Nephron (organoid): ENCODE measurements around the gene CYP2S1.

ENCODE experiments used
- H3K27ac Mint-ChIP-seq, 3 experiments: 2 replicates each; pipeline ENCODE4 v1.8.0; 2020; ENCODE audit warnings: mixed read lengths in 3 of 3, mild to moderate bottlenecking in 2 of 3, moderate library complexity in 1 of 3
- H3K27me3 Mint-ChIP-seq: 2 replicates; pipeline ENCODE4 v1.8.0; 2021; ENCODE audit warnings: low read depth, mild to moderate bottlenecking, moderate library complexity, mixed read lengths
- H3K36me3 Mint-ChIP-seq: 2 replicates; pipeline ENCODE4 v1.8.0; 2020; ENCODE audit warnings: low read depth, mixed read lengths
- H3K4me1 Mint-ChIP-seq: 2 replicates; pipeline ENCODE4 v1.8.0; 2020; ENCODE audit warnings: mixed read lengths
- H3K4me3 Mint-ChIP-seq, 3 experiments: 2 replicates each; pipeline ENCODE4 v1.8.0; 2020; ENCODE audit warnings: mild to moderate bottlenecking in 3 of 3, mixed read lengths in 3 of 3, moderate library complexity in 2 of 3
- H3K9me3 Mint-ChIP-seq: 2 replicates; pipeline ENCODE4 v1.8.0; 2020; ENCODE audit warnings: mixed read lengths
- CTCF ChIP-seq, 3 experiments: fragments of 200-600 bp; sonication (generic); IDR thresholded peaks; one replicate each; pipeline ENCODE4 v1.5.0; 2021; ENCODE audit warnings: antibody characterized with exemption in 3 of 3; ENCODE audit not compliant: unreplicated experiment in 3 of 3

CYP2S1 gene

GRCh38 chr19:41222240-41222639 lies 29.2 kb downstream of the CYP2S1 start:
- H3K4me1 Mint-ChIP-seq: peaks cover 61% of the 10 kb centered on the region
- peak overlapping the region; percentile 18 to 39 (median 29) for H3K27ac Mint-ChIP-seq
- H3K9me3 Mint-ChIP-seq: no peaks in the 10 kb centered on the region

GRCh38 chr19:41223431-41224234 lies 30.6 kb downstream of the CYP2S1 start:
- Mint-ChIP-seq H3K36me3 (peaks cover 18% of the 10 kb centered on the region), H3K9me3 (no peaks in the 10 kb centered on the region), H3K27ac (peak overlapping the region; percentile 64 to 96 (median 92)), H3K27me3 (peaks cover 9% of the 10 kb centered on the region), H3K4me1 (peaks cover 53% of the 10 kb centered on the region), H3K4me3 (peak overlapping the region; percentile 40 to 66 (median 52))
- TF ChIP-seq CTCF (IDR thresholded peaks at IDR 0.05; ENCODE audit: unreplicated experiment in 3 of 3): no peak

More at GRCh38 chr19:41222240-41222639, 29.2 kb downstream of the CYP2S1 start:
- peak overlapping the region; percentile 70 to 78 (median 73) for H3K4me3 Mint-ChIP-seq
- H3K36me3 Mint-ChIP-seq: peaks cover 18% of the 10 kb centered on the region
- H3K27me3 Mint-ChIP-seq: peaks cover 9% of the 10 kb centered on the region
- no peak for TF ChIP-seq CTCF (IDR thresholded peaks at IDR 0.05; ENCODE audit: unreplicated experiment in 3 of 3)

- peaks cover 46% of the 10 kb centered on the region for H3K4me1 Mint-ChIP-seq
- peak overlapping the region; percentile 64 to 96 (median 92) for H3K27ac Mint-ChIP-seq
- H3K27me3 Mint-ChIP-seq: peaks cover 9% of the 10 kb centered on the region
- peak overlapping the region in 2 of 3 experiments; percentile 26 to 66 for H3K4me3 Mint-ChIP-seq
- no peaks in the 10 kb centered on the region for H3K9me3 Mint-ChIP-seq
- H3K36me3 Mint-ChIP-seq: peaks cover 18% of the 10 kb centered on the region
- no peak for TF ChIP-seq CTCF (IDR thresholded peaks at IDR 0.05; ENCODE audit: unreplicated experiment in 3 of 3)
Measured at GRCh38 chr19:41224632-41225031, 31.6 kb downstream of the CYP2S1 start.

GRCh38 chr19:41225238-41226052 lies 32.4 kb downstream of the CYP2S1 start:
- no peaks in the 10 kb centered on the region for H3K9me3 Mint-ChIP-seq
- H3K36me3 Mint-ChIP-seq: peaks cover 18% of the 10 kb centered on the region
- peaks cover 41% of the 10 kb centered on the region for H3K4me1 Mint-ChIP-seq
- H3K4me3 Mint-ChIP-seq: peak overlapping the region; percentile 72 to 79 (median 78)
- peak overlapping the region; percentile 92 to 97 (median 96) for H3K27ac Mint-ChIP-seq
- H3K27me3 Mint-ChIP-seq: peaks cover 9% of the 10 kb centered on the region
- TF ChIP-seq CTCF (IDR thresholded peaks at IDR 0.05; ENCODE audit: unreplicated experiment in 3 of 3): no peak

GRCh38 chr19:41226053-41226873 lies 33.2 kb downstream of the CYP2S1 start:
- no peaks in the 10 kb centered on the region for H3K9me3 Mint-ChIP-seq
- H3K36me3 Mint-ChIP-seq: peaks cover 13% of the 10 kb centered on the region
- TF ChIP-seq CTCF (IDR thresholded peaks at IDR 0.05; ENCODE audit: unreplicated experiment in 3 of 3): peak in 2 of 3 experiments; percentile 19 to 30
- peaks cover 4% of the 10 kb centered on the region for H3K27me3 Mint-ChIP-seq
- H3K4me1 Mint-ChIP-seq: peaks cover 37% of the 10 kb centered on the region
- peak overlapping the region; percentile 93 to 97 (median 97) for H3K27ac Mint-ChIP-seq
- peak overlapping the region; percentile 77 to 84 (median 84) for H3K4me3 Mint-ChIP-seq
